Heart left ventricle (tissue), 13 donors: ENCODE data around the gene ARHGAP18.

Experiments used
- CTCF ChIP-seq, 12 donors: fragments of 200-600 bp; sonication (generic) in 4 of 12; IDR thresholded peaks; one replicate each; pipeline versions ENCODE4 v1.5.0 to v1.8.0; 2018 to 2022; ENCODE audit warnings: antibody characterized with exemption in 12 of 12, mild to moderate bottlenecking in 5 of 12
- POLR2A ChIP-seq, 2 donors: fragments of 450-650 bp; IDR thresholded peaks; one replicate each; pipeline ENCODE4 v1.6.1; 2017; ENCODE audit warnings: antibody characterized with exemption in 2 of 2, mild to moderate bottlenecking in 2 of 2, moderate library complexity in 2 of 2
- donor health status: ischemic (EF 13 %, LVEDD 7.1; RV severe dilation, severe dysfunction).
- donor health status: DM: no; HTN: yes; CAD: no.
- donor health status: DM: no; HTN: no; CAD: no.
- donor health status: ischemic (EF 25% LVEDD 6.9; RV normal size, moderate dysfunction).
- donor health status: ischemic (EF 25% LVEDD 5.7; RV mildly dilated, moderate dysfunction).
- donor health status: ischemic (EF 35%, LVEDD 5.7; RV mildly dilated, moderate dysfunction).
- donor health status: nonischemic (EF 11% LVEDD 7.7; RV severe dilation, severe dysfunction).
- donor health status: DM: yes; HTN: yes; CAD: no.
- donor health status: PGD.
- donor health status: ischemic (EF 29% LVEDD 5.4; RV normal size, mild dysfunction).
- donor health status: nonischemic (EF 23%, LVEDD 6.1; RV moderate dilation, normal function).

DNA sequence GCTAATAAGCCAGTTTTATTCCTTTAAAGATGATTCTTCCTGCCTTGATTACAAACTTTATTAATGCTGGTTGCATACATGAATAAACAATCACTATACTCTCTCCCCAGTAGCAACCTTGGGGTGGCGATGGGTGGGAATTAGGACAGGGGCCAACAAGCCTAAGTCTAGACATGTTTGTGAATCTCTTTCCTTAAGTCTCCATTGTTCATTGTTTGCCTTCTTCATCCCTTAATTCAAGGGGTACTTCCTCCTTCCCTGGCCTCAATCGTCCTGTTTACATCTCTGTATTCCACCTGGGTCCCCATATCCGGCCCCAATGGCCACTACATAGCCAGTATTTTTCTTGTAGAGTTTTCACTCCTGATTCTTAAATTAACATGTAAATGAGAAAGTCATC lies 66.0 kb downstream of the ARHGAP18 start:
- TF ChIP-seq CTCF (IDR thresholded peaks at IDR 0.05) (no peak), POLR2A (IDR thresholded peaks at IDR 0.05) (no peak)
